HG03045 (cell line): ENCODE measurements around the gene PHOSPHO1.

Experiments
- ATAC-seq: cut with Tn5 transposase; IDR thresholded peaks from one replicate; pipeline ENCODE4 v1.9.1; 2021; ENCODE audit warnings: mild to moderate bottlenecking, moderate library complexity; ENCODE audit not compliant: unreplicated experiment

PHOSPHO1 gene

GRCh38 chr17:49244839-49245238 lies 14.3 kb upstream of the PHOSPHO1 start:
- no peak for ATAC-seq

GRCh38 chr17:49242813-49243212 lies 12.2 kb upstream of the PHOSPHO1 start:
- ATAC-seq, result no peak

- ATAC-seq, result no peak
These were observed 11.3 kb upstream of the PHOSPHO1 start for GRCh38 chr17:49241692-49242397.

GRCh38 chr17:49241040-49241439 lies 10.5 kb upstream of the PHOSPHO1 start:
- ATAC-seq, result no peak

- no peak for ATAC-seq
These were observed 10.0 kb upstream of the PHOSPHO1 start for GRCh38 chr17:49240619-49241018.

GRCh38 chr17:49239963-49240362 lies 9.4 kb upstream of the PHOSPHO1 start:
- no peak for ATAC-seq

GRCh38 chr17:49235896-49236295 lies 5.3 kb upstream of the PHOSPHO1 start:
- ATAC-seq, result no peak

- no peak for ATAC-seq
These were observed 4.0 kb upstream of the PHOSPHO1 start for GRCh38 chr17:49234509-49235080.

GRCh38 chr17:49231563-49231894 lies 942 bp upstream of the PHOSPHO1 start:
- ATAC-seq, result no peak

GRCh38 chr17:49229805-49230600 lies 584 bp downstream of the PHOSPHO1 start:
- no peak for ATAC-seq

- no peak for ATAC-seq
These were observed 1.3 kb downstream of the PHOSPHO1 start for GRCh38 chr17:49229076-49229804.

GRCh38 chr17:49227436-49228261 lies 2.9 kb downstream of the PHOSPHO1 start:
- no peak for ATAC-seq

GRCh38 chr17:49226771-49227435 lies 3.7 kb downstream of the PHOSPHO1 start:
- ATAC-seq, result no peak

- no peak for ATAC-seq
These were observed 4.9 kb downstream of the PHOSPHO1 start for GRCh38 chr17:49225554-49226236.

GRCh38 chr17:49224997-49225337 lies 5.6 kb downstream of the PHOSPHO1 start:
- ATAC-seq, result no peak

- ATAC-seq, result no peak
These were observed 6.2 kb downstream of the PHOSPHO1 start for GRCh38 chr17:49224198-49224996.

- ATAC-seq, result no peak
These were observed 6.9 kb downstream of the PHOSPHO1 start for GRCh38 chr17:49223517-49224197.

- ATAC-seq, result no peak
These were observed 7.4 kb downstream of the PHOSPHO1 start for GRCh38 chr17:49223168-49223516.
